ENCODE results near the gene MAPRE3.

DNA sequence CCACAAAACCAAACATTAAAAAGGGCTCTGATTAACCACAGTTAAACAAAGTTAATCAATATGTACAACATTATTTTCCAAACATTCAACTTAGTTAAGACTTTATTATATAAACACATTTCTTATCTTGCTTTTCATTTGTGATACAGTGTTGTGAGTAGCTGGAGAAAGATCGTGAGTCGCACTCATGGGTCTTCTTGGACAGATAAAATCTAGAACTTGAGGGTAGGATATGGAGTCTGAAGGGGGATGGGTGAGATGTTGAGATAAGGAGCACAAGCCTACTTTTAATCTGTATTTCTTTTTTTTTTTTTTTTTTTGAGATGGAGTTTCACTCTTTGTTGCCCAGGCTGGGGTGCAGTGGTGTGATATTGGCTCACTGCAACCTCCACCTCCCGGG is 39.7 kb downstream of the MAPRE3 start:
- TF ChIP-seq, protein P1, sequence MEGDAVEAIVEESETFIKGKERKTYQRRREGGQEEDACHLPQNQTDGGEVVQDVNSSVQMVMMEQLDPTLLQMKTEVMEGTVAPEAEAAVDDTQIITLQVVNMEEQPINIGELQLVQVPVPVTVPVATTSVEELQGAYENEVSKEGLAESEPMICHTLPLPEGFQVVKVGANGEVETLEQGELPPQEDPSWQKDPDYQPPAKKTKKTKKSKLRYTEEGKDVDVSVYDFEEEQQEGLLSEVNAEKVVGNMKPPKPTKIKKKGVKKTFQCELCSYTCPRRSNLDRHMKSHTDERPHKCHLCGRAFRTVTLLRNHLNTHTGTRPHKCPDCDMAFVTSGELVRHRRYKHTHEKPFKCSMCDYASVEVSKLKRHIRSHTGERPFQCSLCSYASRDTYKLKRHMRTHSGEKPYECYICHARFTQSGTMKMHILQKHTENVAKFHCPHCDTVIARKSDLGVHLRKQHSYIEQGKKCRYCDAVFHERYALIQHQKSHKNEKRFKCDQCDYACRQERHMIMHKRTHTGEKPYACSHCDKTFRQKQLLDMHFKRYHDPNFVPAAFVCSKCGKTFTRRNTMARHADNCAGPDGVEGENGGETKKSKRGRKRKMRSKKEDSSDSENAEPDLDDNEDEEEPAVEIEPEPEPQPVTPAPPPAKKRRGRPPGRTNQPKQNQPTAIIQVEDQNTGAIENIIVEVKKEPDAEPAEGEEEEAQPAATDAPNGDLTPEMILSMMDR (IDR thresholded peaks at IDR 0.05) = no peak
- TF ChIP-seq POLR2AphosphoS5 (IDR thresholded peaks at IDR 0.05) (no peak), EP300 (IDR thresholded peaks at IDR 0.05; ENCODE audit: low read depth) (no peak)

All from transverse colon (tissue), 4 donors.